B cell (primary cell): ENCODE measurements around the gene CTNNA1.

Experiments
- CTCF ChIP-seq: fragments of 200-600 bp; IDR thresholded peaks from one replicate; pipeline ENCODE4 v1.8.0; 2022; ENCODE audit warnings: antibody characterized with exemption, mild to moderate bottlenecking
- EZH2 ChIP-seq: IDR thresholded peaks from 2 replicates; pipeline ENCODE4 v1.6.1; 2012; ENCODE audit warnings: borderline replicate concordance, low read depth, mild to moderate bottlenecking, moderate library complexity, low read length; ENCODE audit not compliant: insufficient read depth, poor library complexity, severe bottlenecking

- TF ChIP-seq CTCF: no peak
- TF ChIP-seq EZH2: no peak
These were observed 779 bp upstream of the CTNNA1 start for GRCh38 chr5:138752341-138752950.
